Gastroesophageal sphincter (tissue), 4 donors: ENCODE data around the gene ISYNA1. TPM values are rescaled to one million over a fixed set of nuclear protein-coding genes. Genes with fewer than 3 reads are reported as not detected.
A peak's percentile ranks its signal among the peaks of the same experiment; 100 is the strongest.

Experiments
- ATAC-seq: fragments of 150-250 bp; one replicate; pipeline ENCODE4 v1.9.1; 2016; ENCODE audit warnings: mild to moderate bottlenecking, moderate library complexity
- H3K27ac ChIP-seq, 4 donors: fragments of 200-600 bp; sonication (generic) in 3 of 4; 1 replicate in 3 of 4; 2 replicates in 1 of 4; pipeline ENCODE4 v1.5.1; 2016 to 2019
- H3K27me3 ChIP-seq: fragments of 200-600 bp; sonication (generic); one replicate; pipeline ENCODE4 v1.5.1; 2019
- H3K36me3 ChIP-seq, 2 donors: fragments of 200-600 bp; sonication (generic); one replicate each; pipeline ENCODE4 v1.5.1; 2019; ENCODE audit warnings: control low read depth in 1 of 2
- H3K4me1 ChIP-seq, 3 donors: fragments of 200-600 bp; sonication (generic); 1 replicate in 2 of 3; 2 replicates in 1 of 3; pipeline ENCODE4 v1.5.1; 2016 to 2019; ENCODE audit warnings: control low read depth in 2 of 3
- H3K4me3 ChIP-seq, 2 donors: fragments of 200-600 bp; sonication (generic); one replicate each; pipeline ENCODE4 v1.5.1; 2019; ENCODE audit warnings: mild to moderate bottlenecking in 1 of 2, moderate library complexity in 1 of 2
- H3K9me3 ChIP-seq, 3 donors: fragments of 200-600 bp; sonication (generic); one replicate each; pipeline ENCODE4 v1.5.1; 2017 to 2019; ENCODE audit warnings: control low read depth in 2 of 3
- EP300 ChIP-seq: sonication (generic); formaldehyde crosslinking; IDR thresholded peaks from one replicate; pipeline ENCODE4 v1.6.1; 2017; ENCODE audit warnings: antibody characterized with exemption, mild to moderate bottlenecking
- POLR2A ChIP-seq, 2 donors: fragments of 450-650 bp; IDR thresholded peaks; one replicate each; pipeline ENCODE4 v1.6.1; 2017; ENCODE audit warnings: antibody characterized with exemption in 2 of 2, mild to moderate bottlenecking in 2 of 2, moderate library complexity in 1 of 2
- POLR2AphosphoS5 ChIP-seq: sonication (generic); formaldehyde crosslinking; IDR thresholded peaks from one replicate; pipeline ENCODE4 v1.6.1; 2017; ENCODE audit warnings: antibody characterized with exemption
- WGBS, 2 donors: methylation state at CpG; one replicate each; pipeline ENCODE4 v1.1.5; 2018; ENCODE audit warnings: low coverage in 1 of 2; 5-methylcytosine and 5-hydroxymethylcytosine counted together
- total RNA-seq, 4 donors: library from RNA; depleted of rRNA; stranded (reverse); fragments of >200 nt; gene quantifications; one replicate each; pipeline ENCODE4 v1.1.0, GENCODE V29; 2016
- TF ChIP-seq, protein P1 (sequence below), 4 experiments: fragments of 200-600 bp in 2 of 4; fragments of 450-650 bp in 2 of 4; sonication (generic) in 1 of 4; IDR thresholded peaks; one replicate each; pipeline ENCODE4 v1.5.1; 2017 to 2019; ENCODE audit warnings: antibody characterized with exemption in 4 of 4, mild to moderate bottlenecking in 2 of 4, moderate library complexity in 2 of 4

The ISYNA1 gene
- total RNA-seq, 4 donors from 2014 or later = 15.2 to 31.6 (median 19.8) TPM

DNA sequence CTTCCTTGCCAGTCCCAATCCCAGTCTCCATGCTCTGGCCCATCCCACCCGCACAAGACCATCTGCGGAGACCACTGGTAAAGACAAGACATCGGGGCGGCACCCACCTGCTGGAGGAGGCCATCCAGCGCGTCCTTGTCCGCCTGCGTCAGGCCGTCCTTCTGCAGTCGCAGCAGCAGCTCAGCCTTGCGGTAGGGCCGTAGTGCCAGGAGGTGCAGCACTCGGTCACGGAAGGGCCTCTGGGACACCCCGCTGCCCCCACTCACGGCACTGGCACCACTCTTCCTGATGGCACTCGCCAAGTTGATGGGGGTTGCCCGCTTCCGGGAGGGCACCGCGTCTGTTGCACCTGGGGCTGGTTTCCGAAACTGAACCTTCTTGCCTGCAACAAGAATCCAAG, 23.5 kb upstream of the ISYNA1 start:
- Histone ChIP-seq H3K27me3 (no peaks in the 10 kb centered on the region), H3K36me3 (peaks cover 0 to 36% of the 10 kb centered on the region in 2 donors), H3K4me1 (peaks cover 15 to 99% (median 56%) of the 10 kb centered on the region in 3 donors), H3K9me3 (no peaks in the 10 kb centered on the region), H3K27ac (peak overlapping the region in 3 of 4 donors; percentile 90 to 99 (median 91)), H3K4me3 (no peak overlapping the region)
- no CpG with 5 or more reads among the region's 22 CpGs for WGBS, 2 donors
- no peak for ATAC-seq
- TF ChIP-seq POLR2AphosphoS5 (no peak), POLR2A (IDR thresholded peaks at IDR 0.05) (no peak), EP300 (no peak)
- TF ChIP-seq, protein P1, sequence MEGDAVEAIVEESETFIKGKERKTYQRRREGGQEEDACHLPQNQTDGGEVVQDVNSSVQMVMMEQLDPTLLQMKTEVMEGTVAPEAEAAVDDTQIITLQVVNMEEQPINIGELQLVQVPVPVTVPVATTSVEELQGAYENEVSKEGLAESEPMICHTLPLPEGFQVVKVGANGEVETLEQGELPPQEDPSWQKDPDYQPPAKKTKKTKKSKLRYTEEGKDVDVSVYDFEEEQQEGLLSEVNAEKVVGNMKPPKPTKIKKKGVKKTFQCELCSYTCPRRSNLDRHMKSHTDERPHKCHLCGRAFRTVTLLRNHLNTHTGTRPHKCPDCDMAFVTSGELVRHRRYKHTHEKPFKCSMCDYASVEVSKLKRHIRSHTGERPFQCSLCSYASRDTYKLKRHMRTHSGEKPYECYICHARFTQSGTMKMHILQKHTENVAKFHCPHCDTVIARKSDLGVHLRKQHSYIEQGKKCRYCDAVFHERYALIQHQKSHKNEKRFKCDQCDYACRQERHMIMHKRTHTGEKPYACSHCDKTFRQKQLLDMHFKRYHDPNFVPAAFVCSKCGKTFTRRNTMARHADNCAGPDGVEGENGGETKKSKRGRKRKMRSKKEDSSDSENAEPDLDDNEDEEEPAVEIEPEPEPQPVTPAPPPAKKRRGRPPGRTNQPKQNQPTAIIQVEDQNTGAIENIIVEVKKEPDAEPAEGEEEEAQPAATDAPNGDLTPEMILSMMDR (IDR thresholded peaks at IDR 0.05) = no peak

DNA sequence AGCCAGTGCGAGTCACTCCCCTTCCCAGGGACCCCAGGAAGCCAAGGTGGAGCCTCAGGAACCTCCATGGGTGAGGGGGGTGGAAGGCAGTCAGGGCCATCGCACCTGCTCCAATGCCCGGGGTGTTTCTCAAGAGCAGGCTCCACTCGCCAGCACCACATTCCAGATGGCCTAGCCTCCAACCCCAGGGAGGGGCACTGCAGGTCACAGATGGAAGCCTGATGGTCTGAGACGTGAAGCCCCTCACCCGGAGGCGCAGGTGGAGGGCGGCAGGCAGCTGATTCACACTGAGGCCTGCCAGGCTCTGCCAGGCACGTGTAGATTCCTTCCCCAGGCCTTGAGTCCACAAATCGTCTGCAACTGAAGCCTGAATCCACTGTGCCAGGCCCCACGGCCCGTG, 23.0 kb upstream of the ISYNA1 start:
- Histone ChIP-seq H3K27ac (peak overlapping the region; percentile 45 to 99 (median 90)), H3K27me3 (no peaks in the 10 kb centered on the region), H3K9me3 (no peaks in the 10 kb centered on the region), H3K4me1 (peaks cover 15 to 98% (median 51%) of the 10 kb centered on the region in 3 donors), H3K4me3 (no peak overlapping the region), H3K36me3 (peaks cover 0 to 42% of the 10 kb centered on the region in 2 donors)
- no CpG with 5 or more reads among the region's 12 CpGs for WGBS, 2 donors
- ATAC-seq = no peak
- TF ChIP-seq POLR2AphosphoS5 = no peak
- no peak for TF ChIP-seq EP300
- TF ChIP-seq, protein P1 (IDR thresholded peaks at IDR 0.05) = no peak
- no peak for TF ChIP-seq POLR2A (IDR thresholded peaks at IDR 0.05)

DNA sequence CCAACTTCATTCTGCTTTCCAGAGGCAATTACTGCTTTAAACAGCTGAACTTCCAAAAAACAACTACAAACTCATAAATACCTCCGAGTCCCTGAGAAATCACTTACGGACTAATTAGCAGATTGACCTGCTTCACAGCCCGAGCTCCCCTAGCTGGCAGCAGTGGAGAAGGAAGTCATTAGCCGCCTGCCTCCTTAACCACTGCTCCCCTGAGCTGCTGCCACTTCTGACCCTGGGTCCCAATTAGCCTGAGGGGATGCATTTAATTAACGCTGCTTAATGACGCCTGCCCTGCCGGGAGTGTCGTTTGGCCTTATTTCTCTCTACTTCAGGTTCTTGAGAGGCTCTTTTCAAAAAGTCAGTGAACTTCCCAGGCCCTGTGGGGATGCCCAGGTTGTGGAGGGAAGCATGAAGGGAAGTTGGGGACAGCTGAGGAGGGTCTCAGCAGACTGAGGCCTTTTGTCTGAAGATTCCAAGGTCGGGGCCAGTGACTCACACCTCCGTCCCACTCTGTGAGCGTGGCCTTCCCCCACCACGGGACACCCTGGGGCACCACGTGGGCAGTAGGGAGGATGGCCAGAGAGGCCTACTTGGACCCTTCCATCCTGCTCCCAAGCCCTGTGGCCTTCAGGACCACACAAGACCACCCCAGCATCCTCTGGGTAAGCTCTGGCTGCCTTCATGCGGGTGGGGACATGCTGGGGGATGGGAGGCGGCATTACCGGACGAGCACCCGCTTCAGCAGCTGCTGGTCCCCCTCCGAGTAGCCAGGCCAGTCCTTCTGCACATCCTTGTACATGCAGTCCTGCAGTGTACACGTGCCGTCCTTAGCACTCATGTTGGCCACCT, 19.8 kb upstream of the ISYNA1 start:
- ATAC-seq = no peak
- Histone ChIP-seq H3K9me3 (no peaks in the 10 kb centered on the region), H3K27me3 (no peaks in the 10 kb centered on the region), H3K4me1 (peaks cover 8 to 66% (median 31%) of the 10 kb centered on the region in 3 donors), H3K27ac (peak overlapping the region in 3 of 4 donors; percentile 90 to 99 (median 91)), H3K4me3 (no peak overlapping the region), H3K36me3 (peaks cover 0 to 50% of the 10 kb centered on the region in 2 donors)
- WGBS, 2 donors = 58 to 85% methylated on average over 5 to 8 of the region's 21 CpGs
- TF ChIP-seq POLR2AphosphoS5 (no peak), EP300 (no peak), POLR2A (IDR thresholded peaks at IDR 0.05) (no peak)
- TF ChIP-seq, protein P1 (IDR thresholded peaks at IDR 0.05) = no peak

DNA sequence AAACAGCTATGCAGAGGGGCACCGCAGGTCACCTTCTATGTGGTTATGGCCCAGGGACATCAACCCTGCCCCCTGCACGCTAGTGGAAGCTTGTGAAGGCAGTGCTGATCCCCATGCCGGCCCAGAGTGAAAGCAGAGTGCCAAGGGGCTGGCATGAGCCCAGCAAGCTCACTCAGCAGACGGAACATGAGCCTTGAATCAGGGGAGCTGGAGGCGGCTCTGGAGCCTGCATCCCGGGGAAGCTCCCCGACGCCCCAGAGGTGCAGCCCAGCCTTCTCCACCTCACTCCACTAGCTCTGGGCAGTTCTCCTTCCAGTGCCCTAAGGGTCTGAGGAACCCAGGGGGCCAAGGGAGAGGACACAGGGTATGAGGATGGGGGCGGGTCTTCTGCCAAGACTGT, 19.0 kb upstream of the ISYNA1 start:
- peak overlapping the region in 3 of 4 donors; percentile 90 to 99 (median 91) for H3K27ac ChIP-seq
- TF ChIP-seq, protein P1 (IDR thresholded peaks at IDR 0.05) = no peak
- peak; percentile 57 for TF ChIP-seq POLR2AphosphoS5
- no peak for ATAC-seq
- H3K4me3 ChIP-seq = no peak overlapping the region
- no peaks in the 10 kb centered on the region for H3K9me3 ChIP-seq
- H3K4me1 ChIP-seq = peaks cover 8 to 59% (median 31%) of the 10 kb centered on the region in 3 donors
- no peaks in the 10 kb centered on the region for H3K27me3 ChIP-seq
- peaks cover 0 to 57% of the 10 kb centered on the region in 2 donors for H3K36me3 ChIP-seq
- WGBS, 2 donors = 55% methylated on average over 4 of the region's 9 CpGs; no CpG with 5 or more reads in 1 of the 2 donors
